GM23338 (cell line): ENCODE measurements around the gene BRI3.

ENCODE experiments used
- CREB1 ChIP-seq: fragments of 250-450 bp; sonication (Bioruptor Pico); IDR thresholded peaks from 2 replicates; pipeline ENCODE4 v1.5.0; 2020; ENCODE audit warnings: low read depth, mild to moderate bottlenecking, moderate library complexity
- TF ChIP-seq, protein P1 (sequence below): IDR thresholded peaks from one replicate; pipeline ENCODE4 v1.6.1; 2018; ENCODE audit warnings: antibody characterized with exemption; ENCODE audit not compliant: unreplicated experiment

DNA sequence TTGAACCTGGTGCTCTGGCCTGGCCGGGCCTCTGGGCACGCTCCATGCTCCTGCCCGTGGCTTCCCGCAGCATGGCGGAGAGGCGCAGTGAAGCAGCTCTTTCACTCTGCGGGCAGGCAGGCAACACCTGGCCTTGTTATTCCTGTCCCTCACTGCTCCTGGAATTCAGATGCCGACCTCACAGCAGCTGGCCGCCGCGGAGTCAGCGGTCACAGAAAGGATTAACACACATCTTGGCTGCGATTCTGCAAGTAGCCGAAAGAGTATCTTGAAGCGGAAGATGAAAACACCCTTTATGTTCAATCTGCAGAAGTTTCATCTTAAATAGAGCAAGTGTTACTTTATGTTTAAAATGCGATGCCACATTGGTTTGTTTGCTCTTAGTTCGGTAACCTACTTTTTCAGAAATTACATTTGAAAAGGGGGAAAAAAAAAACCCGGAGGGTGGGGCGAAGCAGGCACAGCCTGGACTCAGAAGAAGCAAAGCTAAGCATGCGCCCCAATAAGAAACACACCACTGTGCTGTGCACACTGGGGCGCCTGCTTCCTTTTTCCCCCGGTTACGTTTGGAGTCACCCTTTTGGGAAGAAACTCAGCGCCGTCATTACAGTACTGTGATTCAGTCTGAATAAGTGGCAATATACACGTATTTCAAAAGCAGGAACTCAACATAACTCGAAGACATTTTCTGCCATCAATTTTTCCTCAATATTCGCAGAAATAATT, 42.3 kb downstream of the BRI3 start:
- no peak for TF ChIP-seq CREB1 (CRISPR knock-in tag)
- TF ChIP-seq, protein P1, sequence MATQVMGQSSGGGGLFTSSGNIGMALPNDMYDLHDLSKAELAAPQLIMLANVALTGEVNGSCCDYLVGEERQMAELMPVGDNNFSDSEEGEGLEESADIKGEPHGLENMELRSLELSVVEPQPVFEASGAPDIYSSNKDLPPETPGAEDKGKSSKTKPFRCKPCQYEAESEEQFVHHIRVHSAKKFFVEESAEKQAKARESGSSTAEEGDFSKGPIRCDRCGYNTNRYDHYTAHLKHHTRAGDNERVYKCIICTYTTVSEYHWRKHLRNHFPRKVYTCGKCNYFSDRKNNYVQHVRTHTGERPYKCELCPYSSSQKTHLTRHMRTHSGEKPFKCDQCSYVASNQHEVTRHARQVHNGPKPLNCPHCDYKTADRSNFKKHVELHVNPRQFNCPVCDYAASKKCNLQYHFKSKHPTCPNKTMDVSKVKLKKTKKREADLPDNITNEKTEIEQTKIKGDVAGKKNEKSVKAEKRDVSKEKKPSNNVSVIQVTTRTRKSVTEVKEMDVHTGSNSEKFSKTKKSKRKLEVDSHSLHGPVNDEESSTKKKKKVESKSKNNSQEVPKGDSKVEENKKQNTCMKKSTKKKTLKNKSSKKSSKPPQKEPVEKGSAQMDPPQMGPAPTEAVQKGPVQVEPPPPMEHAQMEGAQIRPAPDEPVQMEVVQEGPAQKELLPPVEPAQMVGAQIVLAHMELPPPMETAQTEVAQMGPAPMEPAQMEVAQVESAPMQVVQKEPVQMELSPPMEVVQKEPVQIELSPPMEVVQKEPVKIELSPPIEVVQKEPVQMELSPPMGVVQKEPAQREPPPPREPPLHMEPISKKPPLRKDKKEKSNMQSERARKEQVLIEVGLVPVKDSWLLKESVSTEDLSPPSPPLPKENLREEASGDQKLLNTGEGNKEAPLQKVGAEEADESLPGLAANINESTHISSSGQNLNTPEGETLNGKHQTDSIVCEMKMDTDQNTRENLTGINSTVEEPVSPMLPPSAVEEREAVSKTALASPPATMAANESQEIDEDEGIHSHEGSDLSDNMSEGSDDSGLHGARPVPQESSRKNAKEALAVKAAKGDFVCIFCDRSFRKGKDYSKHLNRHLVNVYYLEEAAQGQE, result no peak
